Prostate gland (tissue), 2 donors: Measurements from ENCODE around the gene KIF5C.

ENCODE experiments used
- CTCF ChIP-seq, 4 experiments: fragments of 200-600 bp in 2 of 4; fragments of 450-650 bp in 2 of 4; sonication (generic) in 2 of 4; IDR thresholded peaks; 1 replicate in 3 of 4; 2 replicates in 1 of 4; pipeline ENCODE4 v1.5.1; 2016 to 2019; ENCODE audit warnings: antibody characterized with exemption in 4 of 4, mild to moderate bottlenecking in 2 of 4, moderate library complexity in 2 of 4
- POLR2A ChIP-seq: fragments of 450-650 bp; IDR thresholded peaks from one replicate; pipeline ENCODE4 v1.6.1; 2016; ENCODE audit warnings: antibody characterized with exemption, mild to moderate bottlenecking

- no peak for TF ChIP-seq POLR2A
- no peak for TF ChIP-seq CTCF (IDR thresholded peaks at IDR 0.05)
These were observed 95.4 kb downstream of the KIF5C start for GRCh38 chr2:148970385-148970784.
